HG03342 (cell line): ENCODE data around the gene ARHGDIB.
A peak's percentile ranks its signal among the peaks of the same experiment; 100 is the strongest.

Experiments
- ATAC-seq: cut with Tn5 transposase; IDR thresholded peaks from one replicate; pipeline ENCODE4 v1.9.1; 2021; ENCODE audit warnings: mild to moderate bottlenecking, moderate library complexity; ENCODE audit not compliant: unreplicated experiment

Gene ARHGDIB

DNA sequence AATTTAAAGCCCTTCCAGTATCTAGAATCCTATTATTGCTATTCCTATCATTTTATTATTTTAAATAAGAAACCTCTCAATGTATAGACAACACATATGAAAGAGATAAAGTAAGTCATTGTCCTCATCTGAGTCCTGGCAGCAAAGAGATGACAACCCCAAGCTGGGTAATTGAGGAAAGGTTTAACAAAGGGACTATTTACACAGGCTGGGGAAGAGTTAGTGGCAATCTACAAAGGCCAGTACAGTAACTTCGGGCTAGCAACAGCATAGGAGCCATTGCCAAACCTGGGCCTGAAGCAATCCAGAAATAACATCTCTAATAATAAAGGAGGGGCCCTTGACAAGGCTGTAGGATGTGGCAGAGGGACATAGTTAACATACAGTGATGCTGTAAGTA lies 22.6 kb upstream of the ARHGDIB start:
- no peak for ATAC-seq

DNA sequence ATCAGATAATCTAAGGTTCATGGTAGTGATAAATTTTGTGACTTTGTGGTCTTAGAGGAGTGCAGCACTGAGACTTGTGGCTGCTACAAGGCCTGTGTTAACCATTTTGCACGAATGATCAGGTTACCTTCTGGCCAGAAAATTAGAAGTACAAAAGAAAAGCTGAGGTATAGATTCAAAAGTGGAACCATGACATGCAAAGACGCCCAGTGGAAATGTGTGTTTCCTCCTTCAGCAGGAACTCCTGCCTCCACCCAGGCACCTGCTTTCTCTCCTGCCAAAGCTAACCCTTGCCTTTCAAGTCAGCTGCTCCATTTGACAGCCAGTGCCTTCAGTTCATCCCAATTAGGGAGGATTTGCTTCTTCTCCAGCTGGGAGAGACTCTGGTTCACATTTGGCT lies 21.6 kb upstream of the ARHGDIB start:
- no peak for ATAC-seq

DNA sequence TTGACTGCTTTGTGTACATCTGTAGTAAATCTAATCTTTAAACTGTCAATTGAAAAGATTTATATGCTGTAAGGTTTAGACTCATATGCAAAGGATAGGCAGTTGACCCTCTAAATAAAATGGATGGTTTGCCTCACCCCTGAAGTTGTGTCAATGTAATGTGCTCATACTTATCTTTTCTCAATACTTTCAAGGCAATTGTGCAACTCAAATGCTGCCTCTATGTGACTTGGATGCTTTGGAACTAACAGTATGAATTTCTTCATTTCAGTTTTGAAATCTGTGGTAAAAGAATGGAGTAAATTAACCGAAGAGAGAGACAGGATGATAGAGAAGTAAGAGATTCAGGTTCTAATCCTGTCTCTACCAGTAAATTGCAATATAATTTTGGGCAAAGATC lies 21.2 kb upstream of the ARHGDIB start:
- no peak for ATAC-seq

- no peak for ATAC-seq
Observed at GRCh38 chr12:14981049-14981448, 19.6 kb upstream of the ARHGDIB start.

GRCh38 chr12:14979468-14979867 lies 18.1 kb upstream of the ARHGDIB start:
- ATAC-seq, result no peak

DNA sequence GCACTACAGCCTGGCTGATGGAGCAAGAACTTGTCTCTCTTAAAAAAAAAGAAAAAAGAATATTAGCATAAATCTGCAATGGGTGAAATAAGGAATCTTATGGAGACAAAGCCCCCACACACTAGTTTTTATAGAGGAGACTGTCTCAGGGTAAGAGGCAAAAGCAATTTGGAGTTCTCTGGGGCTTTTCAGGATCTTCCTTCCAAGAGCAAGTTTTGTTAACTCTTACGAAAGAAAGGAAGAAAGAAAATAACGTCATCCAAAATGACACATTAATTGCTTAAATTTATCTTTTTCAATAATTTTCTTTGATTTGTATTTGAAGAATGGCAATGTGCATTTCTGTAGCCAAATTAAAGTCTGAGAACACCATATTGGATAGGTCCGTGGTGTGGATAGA lies 15.3 kb upstream of the ARHGDIB start:
- ATAC-seq, result no peak

DNA sequence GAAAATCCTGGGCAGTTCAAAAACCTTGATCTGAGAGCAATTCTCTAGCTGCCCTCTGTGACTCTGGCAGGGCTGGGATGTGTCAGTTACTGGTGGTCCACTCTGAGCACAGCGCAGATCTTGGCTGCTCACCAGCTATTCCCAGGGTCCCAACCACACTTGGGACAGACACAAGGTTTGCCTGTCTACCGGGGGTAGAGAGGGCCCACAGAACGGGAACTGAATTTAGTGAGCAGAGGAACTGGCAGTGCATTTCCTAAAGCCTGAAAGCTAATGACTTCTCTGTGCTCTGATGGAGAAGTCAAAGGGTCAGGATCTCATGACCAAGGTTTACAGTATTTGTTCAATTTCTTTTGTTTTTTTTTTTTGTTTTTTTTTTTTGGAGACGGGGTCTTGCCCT lies 14.1 kb upstream of the ARHGDIB start:
- ATAC-seq, result no peak

DNA sequence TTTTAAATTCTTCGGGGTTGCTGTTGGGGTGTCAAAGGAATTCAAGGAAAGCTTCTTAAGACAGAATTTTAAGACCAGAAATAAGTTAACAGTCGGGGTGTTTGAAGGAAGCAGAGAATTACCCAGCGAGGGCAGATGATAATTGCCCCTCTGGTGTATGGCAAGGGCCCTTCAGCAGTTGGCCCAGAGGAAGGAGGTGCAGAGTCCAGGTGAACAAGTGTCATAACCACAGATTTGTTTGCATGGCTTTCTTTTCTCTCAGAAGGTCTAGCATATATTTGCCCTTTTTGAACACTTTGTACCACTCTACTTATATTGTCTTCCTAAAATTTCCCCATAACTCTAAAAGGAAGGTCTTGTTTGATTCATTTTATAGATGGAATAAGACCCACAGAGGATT lies 13.2 kb upstream of the ARHGDIB start:
- ATAC-seq, result no peak

GRCh38 chr12:14972816-14973215 lies 11.4 kb upstream of the ARHGDIB start, which contains the start of gene PDE6H:
PDE6H (plus strand) TSS chr12:14973042; CDS start chr12:14978013, 4,971 bp downstream.
- ATAC-seq, result no peak

DNA sequence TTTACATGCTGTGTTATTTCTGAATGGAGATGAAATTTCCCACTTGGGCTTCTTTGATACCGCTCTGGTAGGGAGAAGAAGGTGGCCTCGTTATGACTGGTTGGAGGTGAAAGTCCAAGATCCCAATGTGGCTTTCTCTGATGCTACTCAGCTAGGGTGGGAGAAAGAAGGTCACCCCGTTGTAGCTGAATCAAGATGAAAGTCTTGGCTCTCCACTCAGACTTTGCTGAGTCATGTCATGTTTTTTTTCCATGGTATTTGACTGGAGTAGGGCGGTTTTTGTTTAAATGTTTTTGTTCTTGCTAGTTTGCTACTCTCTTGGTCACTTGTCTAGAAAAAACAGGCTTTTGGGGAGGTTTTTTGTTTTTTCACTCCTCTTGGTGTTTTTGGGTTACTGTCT lies 9.1 kb upstream of the ARHGDIB start:
- no peak for ATAC-seq

GRCh38 chr12:14968478-14968877 lies 7.1 kb upstream of the ARHGDIB start:
- no peak for ATAC-seq

GRCh38 chr12:14965221-14965620 lies 3.8 kb upstream of the ARHGDIB start:
- ATAC-seq, result no peak

GRCh38 chr12:14964406-14964805 lies 3.0 kb upstream of the ARHGDIB start:
- ATAC-seq, result no peak

DNA sequence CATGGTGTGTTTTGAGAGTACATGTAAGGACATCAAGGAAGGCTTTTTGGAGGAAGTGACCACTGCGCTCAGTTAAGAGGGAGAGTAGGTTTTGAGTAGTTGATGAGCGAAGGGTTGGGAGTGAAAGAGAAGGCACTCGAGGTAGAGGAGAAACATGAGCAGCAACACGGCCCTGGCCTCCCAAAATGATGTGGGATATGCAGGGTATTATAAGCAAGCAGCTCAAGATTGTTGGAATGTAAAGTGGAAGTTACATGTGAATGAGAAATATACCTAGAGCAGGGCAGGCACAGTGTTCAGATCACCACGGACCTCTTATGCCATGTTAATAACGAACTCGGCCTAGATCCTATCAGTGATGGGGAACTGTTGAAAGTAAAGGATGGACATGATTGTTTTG lies 2.1 kb upstream of the ARHGDIB start:
- ATAC-seq, result no peak

DNA sequence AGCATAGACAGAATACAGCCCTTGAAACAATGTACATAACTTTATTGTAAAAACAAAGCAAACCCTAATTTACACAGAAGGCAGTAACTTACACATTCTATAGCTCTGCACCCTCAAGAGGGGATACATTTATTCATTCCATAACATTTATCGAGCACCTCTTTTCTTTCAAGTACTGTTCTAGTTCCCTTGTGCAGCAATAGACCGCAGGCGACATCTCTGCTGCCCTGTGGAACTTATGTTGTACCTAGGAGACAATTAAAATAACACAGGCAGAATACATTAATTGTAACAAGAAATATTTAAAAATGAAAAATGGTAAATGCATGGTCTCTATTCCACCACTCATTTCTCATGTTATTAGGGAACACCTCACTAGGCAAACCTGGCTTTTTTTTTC lies 1.4 kb upstream of the ARHGDIB start:
- ATAC-seq, result no peak

DNA sequence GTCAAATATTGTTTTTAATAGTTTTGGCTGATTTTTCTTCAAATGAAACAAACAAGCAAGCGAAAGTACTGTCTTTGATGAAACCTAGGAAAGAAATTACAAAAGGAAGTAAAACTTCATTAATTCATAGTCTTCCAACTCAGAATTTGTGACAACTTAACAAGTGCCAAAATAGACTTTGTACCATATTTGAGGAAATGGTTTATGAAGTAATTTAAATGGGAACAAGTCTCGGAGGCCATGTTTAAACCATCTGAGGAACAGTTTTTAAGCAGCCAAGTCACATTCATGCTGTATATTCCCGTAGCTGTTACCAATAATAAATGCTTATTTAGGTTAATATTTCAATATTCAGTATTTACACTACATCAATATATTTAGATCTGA lies 745 bp upstream of the ARHGDIB start:
- no peak for ATAC-seq

GRCh38 chr12:14960548-14961465 lies 594 bp downstream of the ARHGDIB start:
- peak; percentile 34 for ATAC-seq

DNA sequence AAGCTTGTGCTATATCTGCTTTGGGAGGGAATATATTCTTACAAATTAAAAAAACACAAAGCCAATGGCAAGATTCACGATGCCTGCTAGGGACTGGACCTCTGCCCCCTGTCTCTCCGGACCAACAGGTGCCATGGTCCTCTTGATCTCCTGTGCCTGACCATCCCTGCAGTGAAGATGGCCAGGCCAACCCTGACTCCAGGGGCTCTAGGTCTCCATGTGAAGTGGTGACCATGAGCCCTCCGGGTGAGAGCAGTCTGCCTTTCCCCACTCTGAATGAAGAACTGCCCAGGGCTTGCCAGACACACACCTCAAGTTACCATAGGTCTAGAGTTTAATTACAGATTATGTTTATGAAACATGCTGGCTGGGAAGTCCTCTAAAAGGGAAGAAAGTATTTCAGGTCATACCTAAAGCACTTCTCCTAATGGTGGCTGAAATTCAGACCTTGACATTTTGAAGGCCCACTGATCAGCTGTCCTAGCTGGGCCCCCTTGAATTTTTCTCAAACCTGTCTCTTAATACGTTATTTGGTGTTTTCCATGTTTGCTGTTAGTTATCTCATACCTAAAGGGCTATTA lies 1.4 kb downstream of the ARHGDIB start:
- ATAC-seq, result no peak

- ATAC-seq, result no peak
Observed at GRCh38 chr12:14959463-14959862, 1.9 kb downstream of the ARHGDIB start.

DNA sequence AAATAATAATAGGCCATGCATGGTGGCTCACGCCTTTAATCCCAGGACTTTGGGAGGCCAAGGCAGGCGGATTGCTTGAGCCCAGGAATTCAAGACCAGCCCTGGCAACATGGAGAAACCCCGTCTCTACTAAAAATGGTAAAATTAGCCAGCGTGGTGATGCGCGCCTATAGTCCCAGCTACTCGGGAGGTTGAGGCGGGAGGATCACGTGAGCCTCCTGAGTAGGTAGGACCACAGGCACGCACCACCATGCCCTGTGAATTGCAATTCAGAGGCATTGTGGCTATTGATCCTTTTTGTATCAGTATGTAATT lies 2.3 kb downstream of the ARHGDIB start:
- no peak for ATAC-seq

GRCh38 chr12:14958361-14959125 lies 2.9 kb downstream of the ARHGDIB start:
- no peak for ATAC-seq
